HG02970 (cell line): ENCODE measurements around the gene MEA1.
"Not testable (repeated sequence)": the region's sequence is repeated elsewhere in the genome, so short reads cannot be mapped to it uniquely, and the experiment has no call there.

Experiments used
- ATAC-seq: cut with Tn5 transposase; IDR thresholded peaks from one replicate; pipeline ENCODE4 v1.9.1; 2021; ENCODE audit warnings: mild to moderate bottlenecking, moderate library complexity, moderate number of reproducible peaks; ENCODE audit not compliant: unreplicated experiment, low FRiP score

MEA1 gene

GRCh38 chr6:43013843-43014433 lies at the start of gene MEA1, which contains the start of gene KLHDC3:
TSS of gene MEA1 (minus strand) at chr6:43013946. CDS start at chr6:43013813, 133 bp downstream.
TSS of gene KLHDC3 (plus strand) at chr6:43014249. CDS start at chr6:43017193, 2,944 bp downstream.
- peak; percentile 96 for ATAC-seq

- ATAC-seq = no peak
These were observed 49.1 kb upstream of the MEA1 start for GRCh38 chr6:43062818-43063217.

- ATAC-seq = no peak
These were observed 48.1 kb upstream of the MEA1 start for GRCh38 chr6:43061861-43062260.

GRCh38 chr6:43060755-43061633 lies 47.2 kb upstream of the MEA1 start:
- no peak for ATAC-seq

- ATAC-seq = no peak
These were observed 46.4 kb upstream of the MEA1 start for GRCh38 chr6:43060034-43060754.

- ATAC-seq = peak; percentile 91
These were observed 45.7 kb upstream of the MEA1 start, which contains the start of the genes KLC4 and MRPL2 for GRCh38 chr6:43059168-43060033. TSS of gene KLC4 (plus strand) at chr6:43059631. CDS start at chr6:43061336, 1,705 bp downstream. TSS of gene MRPL2 (minus strand) at chr6:43059434. CDS start at chr6:43059381, 53 bp downstream.

- no peak for ATAC-seq
These were observed 44.8 kb upstream of the MEA1 start for GRCh38 chr6:43058531-43058930.

GRCh38 chr6:43055966-43056365 lies 42.2 kb upstream of the MEA1 start:
- ATAC-seq = no peak

GRCh38 chr6:43054206-43054943 lies 40.6 kb upstream of the MEA1 start:
- no peak for ATAC-seq

GRCh38 chr6:43053545-43054205 lies 39.9 kb upstream of the MEA1 start, which contains the start of gene CUL7:
TSS of gene CUL7 (minus strand) at chr6:43053851. CDS start at chr6:43052788, 1,063 bp downstream.
- no peak for ATAC-seq

- ATAC-seq = no peak
These were observed 39.2 kb upstream of the MEA1 start for GRCh38 chr6:43052842-43053544.

- no peak for ATAC-seq
These were observed 38.6 kb upstream of the MEA1 start for GRCh38 chr6:43052225-43052841.

- no peak for ATAC-seq
These were observed 37.2 kb upstream of the MEA1 start for GRCh38 chr6:43050981-43051380.

- no peak for ATAC-seq
These were observed 34.3 kb upstream of the MEA1 start for GRCh38 chr6:43047998-43048397.

GRCh38 chr6:43045371-43045930 lies 31.7 kb upstream of the MEA1 start:
- ATAC-seq = no peak

- no peak for ATAC-seq
These were observed 29.6 kb upstream of the MEA1 start for GRCh38 chr6:43043310-43043709.

- not testable (repeated sequence) for ATAC-seq
These were observed 27.7 kb upstream of the MEA1 start for GRCh38 chr6:43041475-43041874.
